HG02571 (cell line): ENCODE results near the gene KRT83.
"Not testable (repeated sequence)": the region's sequence is repeated elsewhere in the genome, so short reads cannot be mapped to it uniquely, and the experiment has no call there.

Experiments used
- ATAC-seq: cut with Tn5 transposase; IDR thresholded peaks from one replicate; pipeline ENCODE4 v1.9.1; 2021; ENCODE audit warnings: mild to moderate bottlenecking, moderate library complexity; ENCODE audit not compliant: unreplicated experiment

Gene KRT83

GRCh38 chr12:52312086-52312485, 9.1 kb downstream of the KRT83 start:
- no peak for ATAC-seq

GRCh38 chr12:52311285-52311648, 9.9 kb downstream of the KRT83 start:
- ATAC-seq = no peak

DNA sequence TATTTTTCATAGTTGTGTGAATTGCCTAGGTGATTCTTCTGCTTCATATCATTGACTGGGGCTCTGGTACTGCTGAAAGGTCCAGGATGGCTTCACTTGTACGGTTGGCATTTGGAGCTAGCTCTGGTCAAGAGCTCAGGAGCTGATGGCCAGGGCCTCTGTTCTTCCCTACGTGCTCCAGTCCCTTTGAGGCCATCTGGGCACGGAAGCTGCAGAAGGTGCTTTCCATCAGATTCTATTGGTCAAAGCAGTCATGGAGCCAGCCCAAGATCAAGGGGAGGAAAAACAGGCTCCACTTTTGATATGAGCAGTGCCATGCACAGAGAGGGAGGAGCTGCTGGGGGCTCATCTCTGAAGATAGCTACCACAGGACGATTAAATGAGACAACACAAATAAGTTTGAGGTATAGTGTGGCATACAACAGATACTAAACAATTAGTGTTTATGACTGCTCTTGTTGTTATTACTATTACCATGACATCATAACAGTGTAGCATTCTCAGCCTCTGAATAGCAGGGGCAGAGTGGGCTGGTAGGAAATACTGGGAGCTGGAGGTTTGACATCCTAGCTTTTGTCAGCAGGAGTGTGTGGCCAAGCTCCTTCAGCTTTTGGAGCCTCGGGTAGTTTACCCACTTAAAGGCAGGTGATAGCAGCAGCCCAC, 10.4 kb downstream of the KRT83 start:
- ATAC-seq = no peak

DNA sequence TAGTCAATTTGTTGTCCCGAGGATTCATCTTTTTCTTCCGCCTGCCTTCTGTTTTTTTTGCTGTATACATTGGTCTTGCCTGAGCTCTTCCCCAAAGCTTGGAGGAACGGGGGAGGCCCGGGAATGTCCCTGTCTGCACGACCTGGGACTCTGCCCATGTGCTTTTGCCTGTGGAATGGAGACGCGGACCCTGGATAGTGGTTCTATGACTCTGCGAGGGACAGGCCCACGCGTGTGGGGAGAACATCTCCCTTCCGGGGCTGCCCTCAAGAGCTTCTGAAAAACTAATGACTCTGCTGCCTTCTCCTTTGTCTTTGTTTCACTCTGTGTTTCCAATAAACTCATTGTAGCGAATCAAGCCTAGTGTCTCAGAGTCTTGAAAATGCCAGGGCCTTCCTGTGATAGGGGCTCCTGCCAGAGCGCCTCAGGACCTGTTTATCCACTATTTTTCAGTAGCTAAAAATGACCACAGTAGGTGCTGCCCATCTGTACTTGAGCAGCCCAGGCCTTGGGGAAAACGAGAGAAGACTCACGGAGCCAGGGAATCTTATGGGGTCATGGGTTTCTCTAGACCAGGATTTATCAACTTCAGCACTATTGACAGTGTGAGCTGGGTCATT, 12.3 kb downstream of the KRT83 start:
- ATAC-seq = no peak

DNA sequence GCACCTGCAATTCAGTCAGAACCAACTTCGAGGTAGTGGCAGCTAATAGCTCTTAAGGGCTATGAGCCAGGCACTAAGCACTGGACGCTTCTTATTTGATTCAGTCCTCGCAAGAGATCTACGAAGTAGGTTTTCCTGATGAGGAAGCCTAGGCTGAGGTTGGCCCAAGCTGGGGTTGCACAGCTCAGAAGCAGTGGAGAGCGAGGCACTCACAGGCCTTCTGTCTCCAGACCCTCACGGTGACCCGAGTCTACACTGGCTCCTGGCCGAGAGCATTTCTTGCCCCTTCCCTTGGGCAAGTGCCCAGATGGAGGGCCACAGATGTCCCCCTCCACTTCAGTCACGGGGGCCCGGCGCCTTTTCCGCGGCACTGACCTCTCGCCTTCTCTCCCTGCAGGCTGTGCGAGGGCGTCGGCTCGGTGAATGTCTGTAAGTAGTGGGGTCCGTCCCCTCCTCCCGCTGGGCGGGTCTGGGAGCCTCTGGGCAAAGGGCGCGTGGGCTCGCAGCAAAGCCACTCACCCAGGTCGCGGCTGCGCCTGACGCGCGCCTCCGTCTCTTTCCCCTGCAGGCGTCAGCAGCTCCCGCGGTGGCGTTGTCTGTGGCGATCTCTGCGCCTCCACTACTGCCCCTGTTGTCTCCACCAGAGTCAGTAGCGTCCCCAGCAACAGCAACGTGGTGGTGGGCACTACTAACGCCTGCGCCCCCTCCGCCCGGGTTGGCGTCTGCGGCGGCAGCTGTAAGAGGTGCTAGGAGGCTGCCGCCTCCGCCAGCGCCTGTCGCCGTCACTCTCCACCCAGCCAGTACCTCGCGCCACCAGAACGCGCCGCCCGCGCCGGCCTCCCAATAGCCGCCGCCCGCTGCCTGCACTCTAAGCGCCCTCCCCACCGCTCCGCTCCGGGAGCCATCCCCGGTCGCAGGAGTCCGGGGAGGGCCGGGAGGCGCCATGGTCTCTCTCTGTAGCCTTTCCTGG, 13.1 kb downstream of the KRT83 start:
- ATAC-seq = no peak

GRCh38 chr12:52306731-52307130, 14.5 kb downstream of the KRT83 start:
- no peak for ATAC-seq

GRCh38 chr12:52305921-52306705, 15.1 kb downstream of the KRT83 start:
- no peak for ATAC-seq

- ATAC-seq = not testable (repeated sequence)
Observed at GRCh38 chr12:52304941-52305411, 16.2 kb downstream of the KRT83 start.

- ATAC-seq = not testable (repeated sequence)
Observed at GRCh38 chr12:52302242-52302914, 18.8 kb downstream of the KRT83 start.

- ATAC-seq = not testable (repeated sequence)
Observed at GRCh38 chr12:52301721-52302120, 19.5 kb downstream of the KRT83 start.

GRCh38 chr12:52300796-52301691, 20.2 kb downstream of the KRT83 start:
- ATAC-seq = no peak

DNA sequence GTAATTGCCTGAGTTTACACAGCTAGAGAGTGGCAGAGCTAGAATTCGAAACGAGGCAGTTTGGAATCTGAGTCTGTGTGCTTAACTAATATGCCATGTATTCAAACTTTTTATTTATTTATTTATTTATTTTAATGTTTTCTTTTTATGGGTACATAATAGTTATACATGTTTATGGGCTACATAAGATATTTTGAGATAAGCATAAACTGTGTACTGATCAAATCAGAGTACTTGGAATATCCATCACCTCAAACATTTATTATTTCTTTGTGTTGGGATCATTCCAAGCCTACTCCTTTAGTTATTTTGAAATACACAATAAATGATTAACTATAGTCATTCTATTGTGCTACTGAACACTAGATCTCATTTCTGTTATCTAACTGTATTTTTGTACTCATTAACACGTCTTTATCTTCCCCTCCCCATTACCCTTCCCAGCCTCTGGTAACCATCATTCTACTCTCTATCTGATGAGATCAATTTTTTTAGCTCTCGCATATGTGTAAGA, 22.5 kb downstream of the KRT83 start:
- ATAC-seq = no peak

- no peak for ATAC-seq
Observed at GRCh38 chr12:52296572-52297215, 24.5 kb downstream of the KRT83 start.

DNA sequence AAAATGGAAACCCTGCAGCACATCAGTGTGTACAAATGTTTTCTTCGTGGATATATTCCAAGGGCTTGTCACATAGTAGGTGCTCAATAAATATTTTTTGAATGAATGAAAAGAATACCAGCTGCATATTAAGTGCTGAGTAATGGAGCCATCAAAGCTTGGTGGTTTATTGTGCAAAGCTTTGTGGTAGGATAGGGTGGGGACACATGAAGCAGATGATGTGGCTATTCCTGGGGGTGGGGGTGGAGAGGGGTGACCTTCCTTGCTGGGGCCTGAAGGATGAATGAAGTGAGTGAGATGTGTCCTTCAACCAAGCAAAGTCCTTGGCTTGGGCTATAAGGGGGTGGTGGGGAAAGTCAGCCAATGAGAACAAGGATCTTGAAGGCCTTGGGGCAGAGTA, 25.5 kb downstream of the KRT83 start:
- ATAC-seq = no peak

DNA sequence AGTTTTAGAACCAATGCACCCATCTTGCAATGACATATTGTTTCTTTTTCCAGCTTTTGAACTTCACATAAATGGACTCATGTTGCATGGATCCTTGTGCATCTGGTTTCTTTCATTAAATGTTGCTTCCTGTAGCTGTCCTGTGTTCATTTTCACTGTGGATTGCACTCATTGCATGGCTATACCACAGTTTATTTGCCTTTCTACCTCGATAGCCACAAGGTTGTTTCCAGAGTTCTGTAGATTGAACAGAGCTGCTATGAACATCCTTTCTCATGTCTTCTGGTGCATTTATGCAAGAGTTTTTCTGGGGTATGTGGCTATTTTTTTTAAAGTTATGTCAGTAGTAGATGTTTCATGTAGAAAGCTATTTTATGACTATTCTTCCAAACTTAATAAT, 26.4 kb downstream of the KRT83 start:
- no peak for ATAC-seq

DNA sequence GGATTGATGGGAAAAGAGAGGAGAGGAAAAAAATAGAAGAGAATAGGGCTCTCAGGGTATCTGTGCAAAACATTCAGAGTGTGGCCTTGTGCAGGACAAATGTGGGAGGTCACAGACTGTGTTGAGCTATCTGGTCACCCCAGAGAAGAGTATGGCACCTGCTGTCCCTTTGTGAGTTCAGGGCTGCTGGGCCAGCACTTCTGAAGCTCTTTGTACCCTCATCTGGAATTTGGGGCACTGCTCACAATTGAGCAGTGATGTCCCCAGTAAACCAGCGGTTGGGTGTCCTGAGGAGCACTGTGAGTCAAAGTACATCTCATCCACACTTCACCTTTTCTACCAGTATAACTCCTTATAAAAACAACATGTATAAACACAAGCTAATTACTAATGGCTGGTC, 27.3 kb downstream of the KRT83 start:
- ATAC-seq = no peak

- no peak for ATAC-seq
Observed at GRCh38 chr12:52291267-52291935, 29.8 kb downstream of the KRT83 start, which contains the start of gene KRT81. TSS of gene KRT81 (minus strand) at chr12:52291534. CDS start at chr12:52291465, 69 bp downstream.
